Liver (tissue), 9 donors: ENCODE measurements around the gene SARDH. TPM values are rescaled to one million over a fixed set of nuclear protein-coding genes. Genes with fewer than 3 reads are reported as not detected.

ENCODE experiments used
- DNase-seq: peaks from one replicate; pipeline ENCODE4 v3.0.0-alpha.2; 2017; ENCODE audit warnings: low spot score
- H3K27ac ChIP-seq, 2 donors: one replicate each; pipeline ENCODE4 v1.7.0; 2013; ENCODE audit warnings: inconsistent platforms in 2 of 2, low read length in 2 of 2, control low read depth in 1 of 2, low read depth in 1 of 2, mild to moderate bottlenecking in 1 of 2
- H3K27me3 ChIP-seq, 4 donors: one replicate each; pipeline versions ENCODE4 v1.6.1 to v1.7.0; 2013; ENCODE audit warnings: low read length in 3 of 4, inconsistent platforms in 1 of 4, mild to moderate bottlenecking in 1 of 4, moderate library complexity in 1 of 4; ENCODE audit not compliant: control insufficient read depth in 4 of 4, insufficient read depth in 4 of 4
- H3K36me3 ChIP-seq, 4 donors: one replicate each; pipeline versions ENCODE4 v1.6.1 to v1.7.0; 2013; ENCODE audit warnings: low read length in 3 of 4, mild to moderate bottlenecking in 3 of 4, low read depth in 1 of 4, moderate library complexity in 1 of 4; ENCODE audit not compliant: control insufficient read depth in 4 of 4, insufficient read depth in 3 of 4
- H3K4me1 ChIP-seq, 4 donors: one replicate each; pipeline versions ENCODE4 v1.6.1 to v1.7.0; 2013; ENCODE audit warnings: low read length in 3 of 4, mild to moderate bottlenecking in 3 of 4, moderate library complexity in 1 of 4; ENCODE audit not compliant: control insufficient read depth in 4 of 4, insufficient read depth in 4 of 4
- H3K4me3 ChIP-seq, 3 donors: one replicate each; pipeline versions ENCODE4 v1.6.1 to v1.7.0; 2013; ENCODE audit warnings: low read length in 3 of 3, control low read depth in 1 of 3, low read depth in 1 of 3, mild to moderate bottlenecking in 1 of 3
- H3K9ac ChIP-seq, 2 donors: one replicate each; pipeline ENCODE4 v1.7.0; 2013; ENCODE audit warnings: low read length in 2 of 2, mild to moderate bottlenecking in 2 of 2, moderate library complexity in 2 of 2, control low read depth in 1 of 2, low read depth in 1 of 2
- H3K9me3 ChIP-seq, 4 donors: one replicate each; pipeline versions ENCODE4 v1.6.1 to v1.7.0; 2013; ENCODE audit warnings: low read length in 3 of 4; ENCODE audit not compliant: control insufficient read depth in 4 of 4
- ATF3 ChIP-seq: IDR thresholded peaks from 2 replicates; pipeline ENCODE4 v1.6.1; 2016; ENCODE audit warnings: antibody characterized with exemption
- CTCF ChIP-seq: fragments of 150-350 bp; IDR thresholded peaks from 2 replicates; pipeline ENCODE4 v1.5.1; 2017; ENCODE audit warnings: improper control_type of control experiment, low read depth, low read length; ENCODE audit not compliant: missing input control
- EGR1 ChIP-seq, 2 donors: IDR thresholded peaks; 2 replicates each; pipeline ENCODE4 v1.6.1; 2016 to 2018; ENCODE audit warnings: antibody characterized with exemption in 2 of 2, low read depth in 2 of 2
- FOXA1 ChIP-seq: IDR thresholded peaks from 2 replicates; pipeline ENCODE4 v1.6.1; 2016; ENCODE audit warnings: antibody characterized with exemption
- FOXA2 ChIP-seq: IDR thresholded peaks from 2 replicates; pipeline ENCODE4 v1.6.1; 2016; ENCODE audit warnings: antibody characterized with exemption
- GABPA ChIP-seq, 2 donors: IDR thresholded peaks in 1 of 2; conservative IDR thresholded peaks in 1 of 2; 2 replicates each; pipeline ENCODE4 v1.6.1; 2016; ENCODE audit warnings: antibody characterized with exemption in 2 of 2, mild to moderate bottlenecking in 1 of 2, moderate library complexity in 1 of 2
- HNF4A ChIP-seq, 2 donors: conservative IDR thresholded peaks; 2 replicates each; pipeline ENCODE4 v1.6.1; 2016; ENCODE audit warnings: antibody characterized with exemption in 2 of 2, mild to moderate bottlenecking in 2 of 2
- JUND ChIP-seq, 2 donors: IDR thresholded peaks; 2 replicates each; pipeline ENCODE4 v1.6.1; 2016; ENCODE audit warnings: antibody characterized with exemption in 2 of 2
- MAX ChIP-seq: IDR thresholded peaks from 2 replicates; pipeline ENCODE4 v1.6.1; 2016; ENCODE audit warnings: antibody characterized with exemption
- NR2F2 ChIP-seq: IDR thresholded peaks from 2 replicates; pipeline ENCODE4 v1.6.1; 2016; ENCODE audit warnings: antibody characterized with exemption
- RAD21 ChIP-seq, 2 donors: IDR thresholded peaks; 2 replicates each; pipeline ENCODE4 v1.6.1; 2016; ENCODE audit warnings: antibody characterized with exemption in 2 of 2, mild to moderate bottlenecking in 2 of 2
- REST ChIP-seq: IDR thresholded peaks from 2 replicates; pipeline ENCODE4 v1.6.1; 2016; ENCODE audit warnings: antibody characterized with exemption, mild to moderate bottlenecking
- RXRA ChIP-seq, 2 donors: IDR thresholded peaks; 2 replicates each; pipeline ENCODE4 v1.6.1; 2017 to 2018; ENCODE audit warnings: antibody characterized with exemption in 2 of 2, mild to moderate bottlenecking in 1 of 2
- SP1 ChIP-seq: IDR thresholded peaks from 2 replicates; pipeline ENCODE4 v1.6.1; 2018; ENCODE audit warnings: antibody characterized with exemption, mild to moderate bottlenecking
- TAF1 ChIP-seq: conservative IDR thresholded peaks from 2 replicates; pipeline ENCODE4 v1.6.1; 2016; ENCODE audit warnings: antibody characterized with exemption, mild to moderate bottlenecking
- YY1 ChIP-seq: IDR thresholded peaks from 2 replicates; pipeline ENCODE4 v1.6.1; 2016; ENCODE audit warnings: antibody characterized with exemption, mild to moderate bottlenecking
- ZBTB33 ChIP-seq: IDR thresholded peaks from 2 replicates; pipeline ENCODE4 v1.6.1; 2016; ENCODE audit warnings: antibody characterized with exemption
- WGBS: extraction: QIAGEN DNeasy Blood & Tissue Kit; methylation state at CpG from one replicate; pipeline ENCODE4 v1.1.7; 2013; 5-methylcytosine and 5-hydroxymethylcytosine counted together
- polyA plus RNA-seq, 2 donors: library from polyadenylated mRNA; stranded (reverse) in 1 of 2; unstranded in 1 of 2; fragments of 200-250 nt in 1 of 2; fragments of >200 nt in 1 of 2; fragmentation: Nextera tagmentation in 1 of 2; extraction: Ambion mirVana in 1 of 2; gene quantifications; one replicate each; pipeline versions ENCODE4 v1.2.1 to v1.2.3, GENCODE V29; 2013 to 2015
- total RNA-seq, 2 donors: library from RNA; depleted of rRNA; stranded (reverse); fragments of >200 nt; gene quantifications; one replicate each; pipeline ENCODE4 v1.2.3, GENCODE V29; 2014
- donor health status: healthy.
- donor health status: healthy.
- donor health status: healthy.
- donor health status: healthy.
- donor health status: healthy.

The SARDH gene
- total and polyA plus RNA-seq, 4 donors, result 53.7 to 291 (median 63.4) TPM

GRCh38 chr9:133711428-133712220, 26.5 kb downstream of the SARDH start:
- Histone ChIP-seq H3K4me3 (no peak overlapping the region), H3K9me3 (no peaks in the 10 kb centered on the region), H3K4me1 (peaks cover 0 to 34% (median 17%) of the 10 kb centered on the region in 4 donors), H3K27ac (peak overlapping the region; percentile 60 to 90), H3K36me3 (peaks cover 4 to 29% (median 9%) of the 10 kb centered on the region in 4 donors), H3K9ac (no peak overlapping the region), H3K27me3 (no peaks in the 10 kb centered on the region)
- DNase-seq, result no peak
- TF ChIP-seq EGR1 (IDR thresholded peaks at IDR 0.05; ENCODE audit: low read depth in 2 of 2) (no peak), ZBTB33 (no peak), TAF1 (no peak), RAD21 (IDR thresholded peaks at IDR 0.05) (no peak), CTCF (no peak), SP1 (no peak), ATF3 (no peak)
- 83% methylated on average over 32 of the region's 32 CpGs for WGBS

- H3K36me3 ChIP-seq, result peaks cover 9 to 32% (median 11%) of the 10 kb centered on the region in 4 donors
- H3K27me3 ChIP-seq, result no peaks in the 10 kb centered on the region
- H3K9me3 ChIP-seq, result no peaks in the 10 kb centered on the region
- no peak for TF ChIP-seq GABPA (IDR thresholded peaks at IDR 0.05 in 1 of 2, conservative IDR thresholded peaks at IDR 0.05 in 1 of 2)
- TF ChIP-seq REST, result no peak
- TF ChIP-seq HNF4A (conservative IDR thresholded peaks at IDR 0.05), result no peak
- no peak for TF ChIP-seq JUND (IDR thresholded peaks at IDR 0.05)
- TF ChIP-seq TAF1, result no peak
- TF ChIP-seq MAX, result no peak
- no peak for TF ChIP-seq FOXA1
- TF ChIP-seq YY1, result no peak
- no peak for TF ChIP-seq SP1
- TF ChIP-seq NR2F2, result no peak
- TF ChIP-seq FOXA2, result no peak
- TF ChIP-seq RXRA (IDR thresholded peaks at IDR 0.05), result no peak
- TF ChIP-seq RAD21 (IDR thresholded peaks at IDR 0.05), result no peak
- DNase-seq, result no peak
- no peak overlapping the region for H3K9ac ChIP-seq
- H3K27ac ChIP-seq, result peak overlapping the region; percentile 66 to 90
- peaks cover 0 to 28% (median 15%) of the 10 kb centered on the region in 4 donors for H3K4me1 ChIP-seq
- no peak overlapping the region for H3K4me3 ChIP-seq
- 79% methylated on average over 16 of the region's 16 CpGs for WGBS
Observed at GRCh38 chr9:133710661-133711427, 27.3 kb downstream of the SARDH start.
